Caki2 (cell line): ENCODE results near the gene PTPRN2. TPM values are rescaled to one million over a fixed set of nuclear protein-coding genes. Genes with fewer than 3 reads are reported as not detected.
"Not testable (repeated sequence)": the region's sequence is repeated elsewhere in the genome, so short reads cannot be mapped to it uniquely, and the experiment has no call there.

Experiments used
- DNase-seq: peaks from one replicate; pipeline ENCODE4 v3.0.0-alpha.2; 2015; ENCODE audit warnings: low read depth
- in situ Hi-C: cut with HindIII; loops from 2 replicates; pipeline ENCODE4 v1.10.0; 2016; ENCODE audit warnings: low sequenced_read_pairs, low pct_unique_long_range_greater_than_20kb, mixed read lengths
- total RNA-seq: library from RNA; depleted of rRNA; stranded (reverse); fragments of >200 nt; shearing (Covaris generic); gene quantifications from 2 replicates; pipeline ENCODE4 v1.2.3, GENCODE V29; 2014; ENCODE audit warnings: low replicate concordance

PTPRN2 gene
- total RNA-seq, 1 experiment from 2014 or later, result 0.88 TPM

GRCh38 chr7:157738066-157738460 is 849.6 kb downstream of the PTPRN2 start:
- in situ Hi-C loops, result no loop called here
- DNase-seq, result no peak

GRCh38 chr7:157737151-157738065 is 850.2 kb downstream of the PTPRN2 start:
- in situ Hi-C loops, result no loop called here
- DNase-seq, result no peak

DNA sequence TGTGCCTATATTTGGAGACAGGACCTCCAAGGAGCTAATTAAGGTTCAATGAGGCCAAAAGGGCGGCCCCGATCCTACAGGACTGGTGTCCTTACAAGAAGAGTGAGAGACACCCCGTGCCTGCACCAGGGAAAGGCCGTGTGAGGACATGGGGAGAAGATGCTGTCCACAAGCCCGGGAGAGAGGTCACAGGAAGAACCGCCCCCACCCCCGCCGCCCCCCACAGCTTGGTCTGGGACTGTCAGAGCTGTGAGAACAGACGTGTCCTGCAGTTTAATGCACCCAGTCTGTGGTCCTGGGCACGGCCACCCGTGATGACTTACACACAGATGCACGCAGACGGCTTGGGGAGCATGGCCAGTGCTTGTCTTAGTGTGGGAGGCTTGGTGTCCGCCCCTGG is 851.3 kb downstream of the PTPRN2 start:
- in situ Hi-C loops, result no loop called here
- no peak for DNase-seq

GRCh38 chr7:157735826-157736225 is 851.8 kb downstream of the PTPRN2 start:
- no peak for DNase-seq
- in situ Hi-C loops, result no loop called here

- in situ Hi-C loops, result no loop called here
Observed at GRCh38 chr7:157734676-157735640, 852.7 kb downstream of the PTPRN2 start.

DNA sequence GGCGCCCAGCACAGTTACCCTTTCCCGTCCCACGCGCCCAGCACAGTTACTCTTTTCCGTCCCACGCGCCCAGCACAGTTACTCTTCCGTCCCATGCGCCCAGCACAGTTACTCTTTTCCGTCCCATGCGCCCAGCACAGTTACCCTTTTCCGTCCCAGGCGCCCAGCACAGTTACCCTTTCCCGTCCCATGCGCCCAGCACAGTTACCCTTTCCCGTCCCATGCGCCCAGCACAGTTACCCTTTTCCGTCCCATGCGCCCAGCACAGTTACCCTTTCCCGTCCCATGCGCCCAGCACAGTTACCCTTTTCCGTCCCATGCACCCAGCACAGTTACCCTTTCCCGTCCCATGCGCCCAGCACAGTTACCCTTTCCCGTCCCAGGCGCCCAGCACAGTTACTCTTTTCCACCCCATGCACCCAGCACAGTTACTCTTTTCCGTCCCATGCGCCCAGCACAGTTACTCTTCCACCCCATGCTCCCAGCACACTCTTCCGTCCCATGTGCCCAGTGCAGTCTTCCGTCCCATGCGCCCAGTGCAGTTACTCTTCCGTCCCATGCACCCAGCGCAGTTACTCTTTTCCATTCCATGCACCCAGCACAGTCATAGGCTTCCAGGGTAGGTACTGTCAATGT is 853.7 kb downstream of the PTPRN2 start:
- in situ Hi-C loops, DNase-seq: not testable (repeated sequence)

More at GRCh38 chr7:157734676-157735640, 852.7 kb downstream of the PTPRN2 start:
- DNase-seq, result no peak

GRCh38 chr7:157731126-157731525 is 856.5 kb downstream of the PTPRN2 start:
- DNase-seq, result no peak
- in situ Hi-C loops, result no loop called here

DNA sequence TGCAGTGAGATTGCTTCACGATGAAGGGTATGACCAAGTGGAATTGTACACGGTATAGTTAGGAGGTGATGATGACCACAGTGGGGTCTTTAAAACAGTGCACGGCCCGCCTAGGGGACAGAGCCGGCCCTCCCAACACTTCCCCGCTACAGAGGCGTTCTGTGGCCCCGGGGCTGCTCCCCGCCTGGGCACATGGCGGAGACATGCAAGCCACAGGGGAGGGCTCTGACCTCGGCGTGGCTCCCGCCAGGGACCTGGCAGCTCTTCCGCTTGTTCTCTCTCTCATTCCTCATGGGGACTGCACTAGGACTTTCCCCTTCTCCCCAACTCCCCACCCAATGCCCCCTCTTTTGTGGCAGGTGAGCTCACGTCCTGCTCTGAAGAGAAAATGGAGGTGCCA is 857.0 kb downstream of the PTPRN2 start:
- in situ Hi-C loops, result no loop called here
- no peak for DNase-seq

DNA sequence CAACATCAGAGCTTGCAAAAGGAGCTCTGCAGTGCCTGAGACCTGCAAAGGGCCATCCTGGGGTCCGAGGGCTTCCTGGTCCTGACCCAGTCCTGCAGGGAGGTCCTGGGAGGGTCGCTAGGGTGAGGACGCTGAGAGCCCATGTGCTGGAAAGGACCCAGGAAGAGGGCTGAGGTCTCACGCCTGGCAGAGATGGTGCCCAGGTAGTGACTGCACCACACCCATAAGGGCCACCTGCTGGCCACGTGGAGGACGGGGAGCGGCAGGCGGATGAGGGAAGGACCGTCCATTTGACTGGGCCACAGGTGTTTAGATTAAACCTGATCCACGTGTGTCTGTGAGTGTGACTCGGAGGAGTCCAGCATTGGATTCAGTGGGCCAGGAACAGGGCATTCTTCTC is 858.1 kb downstream of the PTPRN2 start:
- no peak for DNase-seq
- in situ Hi-C loops, result no loop called here

GRCh38 chr7:157727964-157728615 is 859.5 kb downstream of the PTPRN2 start:
- in situ Hi-C loops, result no loop called here
- no peak for DNase-seq

- in situ Hi-C loops, result no loop called here
- DNase-seq, result no peak
Observed at GRCh38 chr7:157726764-157727163, 860.9 kb downstream of the PTPRN2 start.

DNA sequence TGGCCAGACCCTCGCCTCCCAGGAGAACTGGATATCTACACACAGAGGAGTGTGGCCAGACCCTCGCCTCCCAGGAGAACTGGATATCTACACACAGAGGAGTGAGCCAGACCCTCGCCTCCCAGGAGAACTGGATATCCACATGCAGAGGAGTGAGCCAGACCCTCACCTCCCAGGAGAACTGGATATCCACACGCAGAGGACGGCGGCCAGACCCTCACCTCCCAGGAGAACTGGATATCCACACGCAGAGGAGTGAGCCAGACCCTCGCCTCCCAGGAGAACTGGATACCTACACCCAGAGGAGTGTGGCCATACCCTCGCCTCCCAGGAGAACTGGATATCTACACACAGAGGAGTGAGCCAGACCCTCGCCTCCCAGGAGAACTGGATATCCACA is 862.3 kb downstream of the PTPRN2 start:
- in situ Hi-C loops, DNase-seq: not testable (repeated sequence)

- no peak for DNase-seq
- in situ Hi-C loops, result no loop called here
Observed at GRCh38 chr7:157723205-157723604, 864.4 kb downstream of the PTPRN2 start.

DNA sequence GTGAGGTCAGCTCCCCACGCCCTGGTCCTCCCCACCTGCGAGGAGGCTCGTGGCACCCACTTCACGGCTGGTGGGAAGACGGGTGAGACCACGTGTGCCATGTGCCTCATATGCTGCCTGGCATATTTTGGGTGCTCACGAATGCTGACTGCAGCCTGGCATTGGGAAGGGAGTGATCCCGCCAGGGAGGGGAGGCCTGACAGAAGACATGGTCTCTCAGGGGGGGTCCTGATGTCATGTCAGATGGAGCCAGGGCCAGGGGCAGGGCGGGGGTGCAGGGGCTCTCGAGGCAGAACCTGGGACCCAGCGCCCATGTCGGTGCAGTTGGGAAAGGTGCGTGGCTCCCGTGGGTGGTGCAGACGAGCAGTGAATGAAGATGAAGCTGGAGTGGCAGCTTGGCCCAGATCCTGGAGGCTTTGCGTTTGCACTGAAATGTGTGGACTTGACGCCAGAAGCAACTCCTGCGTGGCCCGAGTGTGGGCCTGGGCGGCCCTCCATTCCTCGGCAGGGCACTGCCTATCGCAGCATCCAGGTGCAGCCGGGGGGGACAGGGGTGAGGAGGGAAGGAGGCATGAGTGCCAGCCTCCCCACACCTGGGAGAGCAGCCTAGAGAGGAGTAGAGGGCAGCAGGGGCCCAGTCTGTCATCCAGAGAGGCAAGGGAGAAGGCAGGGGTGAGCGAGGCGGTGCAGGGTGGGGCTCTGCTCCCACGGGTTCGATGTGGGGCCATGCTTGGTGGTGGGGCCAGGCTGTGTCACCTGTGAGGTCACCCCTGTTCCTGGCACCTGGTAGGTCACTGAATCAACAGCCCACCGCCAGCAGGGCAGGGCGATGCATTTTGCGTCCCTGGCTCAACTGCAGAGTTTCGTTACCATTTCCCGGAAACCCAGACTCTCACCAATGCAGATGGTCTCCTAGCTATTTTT is 865.2 kb downstream of the PTPRN2 start:
- DNase-seq, result no peak
- in situ Hi-C loops, result no loop called here

DNA sequence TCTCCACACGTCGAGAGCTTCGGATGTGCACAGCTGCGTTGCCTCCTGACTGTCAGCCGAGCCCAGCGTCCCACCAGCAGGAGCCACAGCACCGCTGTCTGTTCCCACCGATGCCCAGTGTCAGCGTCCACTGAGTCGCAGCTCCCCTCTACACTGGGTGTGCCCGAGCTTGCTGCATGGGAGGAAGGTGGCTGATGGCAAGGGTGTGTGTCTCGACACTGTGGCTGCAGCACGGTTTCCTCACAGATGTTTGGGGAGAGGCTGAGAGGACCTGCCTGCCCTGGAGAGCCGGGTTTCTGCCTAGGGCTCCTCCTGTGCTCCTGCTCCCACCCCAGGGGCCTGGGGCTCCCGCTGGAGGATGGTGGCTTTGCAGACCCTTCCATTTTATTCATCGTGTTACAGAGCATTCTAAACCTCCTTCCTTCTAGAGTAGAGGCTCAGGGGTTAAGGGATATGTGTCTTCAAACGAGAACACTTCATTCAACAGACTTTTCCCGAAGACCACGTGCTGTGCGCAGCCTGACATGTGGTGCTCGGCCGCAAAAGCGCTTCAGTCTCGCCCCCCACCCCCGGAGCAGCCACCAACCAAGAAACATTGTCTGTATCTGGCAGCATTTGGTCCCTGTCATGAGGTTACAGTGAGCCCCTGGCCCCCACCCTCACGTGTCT is 866.0 kb downstream of the PTPRN2 start:
- in situ Hi-C loops, result no loop called here
- no peak for DNase-seq

- in situ Hi-C loops, result no loop called here
Observed at GRCh38 chr7:157719705-157720655, 867.6 kb downstream of the PTPRN2 start.

More at GRCh38 chr7:157719705-157720655, 867.6 kb downstream of the PTPRN2 start:
- no peak for DNase-seq
